Measurements from ENCODE around the gene ATP7B.

ATP7B gene

GRCh38 chr13:51978796-51979556 lies 32.3 kb downstream of the ATP7B start:
- no peak for DNase-seq (ENCODE audit: low spot score)

GRCh38 chr13:51977625-51978024 lies 33.6 kb downstream of the ATP7B start:
- DNase-seq (ENCODE audit: low spot score): no peak

GRCh38 chr13:51976890-51977289 lies 34.4 kb downstream of the ATP7B start:
- no peak for DNase-seq (ENCODE audit: low spot score)

- DNase-seq (ENCODE audit: low spot score): no peak
Observed at GRCh38 chr13:51976423-51976822, 34.8 kb downstream of the ATP7B start.

GRCh38 chr13:51974482-51974881 lies 36.8 kb downstream of the ATP7B start:
- no peak for DNase-seq (ENCODE audit: low spot score)

- DNase-seq (ENCODE audit: low spot score): no peak
Observed at GRCh38 chr13:51971520-51972426, 39.5 kb downstream of the ATP7B start.

- no peak for DNase-seq (ENCODE audit: low spot score)
Observed at GRCh38 chr13:51970349-51970748, 40.9 kb downstream of the ATP7B start.

- DNase-seq (ENCODE audit: low spot score): no peak
Observed at GRCh38 chr13:51967482-51968446, 43.5 kb downstream of the ATP7B start.

- no peak for DNase-seq (ENCODE audit: low spot score)
Observed at GRCh38 chr13:51966186-51966585, 45.1 kb downstream of the ATP7B start.

- no peak for DNase-seq (ENCODE audit: low spot score)
Observed at GRCh38 chr13:51961493-51962403, 49.5 kb downstream of the ATP7B start.

- no peak for DNase-seq (ENCODE audit: low spot score)
Observed at GRCh38 chr13:51960766-51961165, 50.5 kb downstream of the ATP7B start.

GRCh38 chr13:51959773-51960172 lies 51.5 kb downstream of the ATP7B start:
- DNase-seq (ENCODE audit: low spot score): no peak

GRCh38 chr13:51958217-51958547 lies 53.1 kb downstream of the ATP7B start:
- no peak for DNase-seq (ENCODE audit: low spot score)

- DNase-seq (ENCODE audit: low spot score): no peak
Observed at GRCh38 chr13:51957377-51958216, 53.7 kb downstream of the ATP7B start.

GRCh38 chr13:51956717-51957116 lies 54.5 kb downstream of the ATP7B start:
- no peak for DNase-seq (ENCODE audit: low spot score)

GRCh38 chr13:51955816-51956603 lies 55.2 kb downstream of the ATP7B start:
- DNase-seq (ENCODE audit: low spot score): no peak

GRCh38 chr13:51955281-51955771 lies 55.9 kb downstream of the ATP7B start:
- no peak for DNase-seq (ENCODE audit: low spot score)

- DNase-seq (ENCODE audit: low spot score): no peak
Observed at GRCh38 chr13:51953347-51954195, 57.7 kb downstream of the ATP7B start.
